PFSK-1 (cell line): ENCODE measurements around the gene GATD1.

Experiments
- FOXP2 ChIP-seq: optimal IDR thresholded peaks from 2 replicates; pipeline ENCODE3; 2011; ENCODE audit warnings: borderline replicate concordance, control low read depth, inconsistent platforms; ENCODE audit not compliant: insufficient read depth; ENCODE audit errors: extremely low read length, extremely low read depth
- POLR2AphosphoS5 ChIP-seq: IDR thresholded peaks from 2 replicates; pipeline ENCODE4 v1.6.1; 2012; ENCODE audit warnings: low read depth, mild to moderate bottlenecking, control low read depth, low read length, moderate library complexity

- no peak for TF ChIP-seq POLR2AphosphoS5
- TF ChIP-seq FOXP2: no peak
Observed at GRCh38 chr11:749731-750130, 27.6 kb downstream of the GATD1 start.
